Measurements from ENCODE around the gene PDS5B.
A peak's percentile ranks its signal among the peaks of the same experiment; 100 is the strongest.

Gene PDS5B

DNA sequence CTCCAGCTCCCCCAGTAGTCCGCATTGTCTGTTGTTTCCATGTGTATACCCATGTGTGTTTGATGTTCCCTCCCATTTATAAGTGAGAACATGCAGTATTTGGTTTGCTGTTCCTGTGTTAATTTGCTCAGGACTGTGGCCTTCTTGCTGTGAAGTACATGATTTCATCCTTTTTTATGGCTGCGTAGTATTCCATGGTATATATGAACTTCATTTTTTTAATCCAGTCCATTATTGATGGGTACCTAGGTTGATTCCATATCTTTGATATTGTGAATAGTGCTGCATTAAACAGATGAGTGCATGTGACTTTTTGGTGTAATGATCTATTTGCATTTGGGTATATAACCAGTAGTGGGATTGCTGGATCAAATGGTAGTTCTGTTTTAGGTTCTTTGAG, 175.2 kb downstream of the PDS5B start:
- no peak for DNase-seq (ENCODE audit: low read depth)

DNA sequence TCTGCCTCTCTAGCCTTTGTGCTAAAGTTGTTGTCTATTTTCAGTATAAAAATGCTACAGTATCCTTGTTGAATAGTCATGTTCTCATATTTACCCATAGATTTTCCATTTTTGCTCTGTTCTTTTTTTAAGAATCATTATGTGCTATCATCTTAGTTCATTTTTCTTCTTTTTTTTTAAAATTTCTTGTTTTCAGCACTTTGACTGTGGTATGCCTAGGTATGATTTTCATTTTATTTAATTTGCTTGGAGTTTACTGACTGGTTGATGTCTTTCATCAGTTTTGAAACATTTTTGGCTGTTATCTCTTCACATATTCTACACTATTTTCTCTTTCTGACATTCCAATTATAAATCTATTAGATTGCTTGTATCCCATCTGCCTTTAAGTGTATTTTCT, 192.9 kb downstream of the PDS5B start:
- no peak for TF ChIP-seq CTCF (IDR thresholded peaks at IDR 0.05; ENCODE audit: low read length, missing control alignments)
- DNase-seq (ENCODE audit: low read depth) = no peak
- H3K4me3 ChIP-seq (replicated peaks; ENCODE audit: low read depth, low read length) = no peak overlapping the region

More for the DNA sequence above, 175.2 kb downstream of the PDS5B start:
- no peak overlapping the region for H3K4me3 ChIP-seq (replicated peaks; ENCODE audit: low read depth, low read length)
- no peak for TF ChIP-seq CTCF (IDR thresholded peaks at IDR 0.05; ENCODE audit: low read length, missing control alignments)

DNA sequence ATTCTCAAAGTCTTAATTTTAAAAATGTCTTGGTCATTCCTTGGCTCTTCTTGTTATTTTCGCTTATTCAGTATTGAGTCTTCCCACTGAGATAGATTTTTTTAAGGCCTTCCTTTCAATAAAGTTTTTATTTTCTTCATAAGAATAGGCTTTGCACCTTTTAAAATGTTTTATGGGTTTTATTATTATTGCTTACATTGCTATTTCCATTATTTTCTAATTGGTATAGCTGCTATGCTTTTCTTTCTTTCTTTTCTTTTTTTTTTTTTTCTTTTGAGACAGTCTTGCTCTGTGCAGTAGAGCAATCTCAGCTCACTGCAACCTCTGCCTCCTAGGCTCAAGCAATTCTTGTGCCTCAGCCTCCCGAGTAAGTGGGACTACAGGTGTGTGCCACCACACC, 195.7 kb downstream of the PDS5B start:
- no peak for DNase-seq (ENCODE audit: low read depth)
- TF ChIP-seq CTCF (IDR thresholded peaks at IDR 0.05; ENCODE audit: low read length, missing control alignments) = no peak
- no peak overlapping the region for H3K4me3 ChIP-seq (replicated peaks; ENCODE audit: low read depth, low read length)

DNA sequence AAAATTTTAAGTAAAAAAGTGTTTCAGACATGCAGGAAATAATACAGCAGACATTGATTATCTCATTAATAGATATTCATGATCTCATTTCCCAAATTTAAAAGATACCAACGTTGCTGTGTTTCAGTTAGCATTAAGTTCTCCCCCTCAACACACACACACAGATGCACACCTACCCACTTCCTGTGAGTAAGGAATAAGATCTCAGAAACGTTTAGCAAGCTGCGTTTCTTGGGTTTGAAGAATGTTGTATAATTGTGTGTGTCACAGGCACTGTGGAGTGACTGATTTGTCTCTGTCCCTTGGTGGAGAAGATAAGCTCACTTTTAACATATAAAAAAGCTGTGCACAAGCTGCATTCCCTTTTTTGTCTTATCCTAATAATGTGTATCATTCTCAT, 196.8 kb downstream of the PDS5B start:
- DNase-seq (ENCODE audit: low read depth) = peak; percentile 29
- TF ChIP-seq CTCF (IDR thresholded peaks at IDR 0.05; ENCODE audit: low read length, missing control alignments) = no peak
- no peak overlapping the region for H3K4me3 ChIP-seq (replicated peaks; ENCODE audit: low read depth, low read length)

GRCh38 chr13:32790731-32791130, 204.5 kb downstream of the PDS5B start:
- no peak overlapping the region for H3K4me3 ChIP-seq (replicated peaks; ENCODE audit: low read depth, low read length)
- TF ChIP-seq CTCF (IDR thresholded peaks at IDR 0.05; ENCODE audit: low read length, missing control alignments) = no peak
- no peak for DNase-seq (ENCODE audit: low read depth)

- H3K4me3 ChIP-seq (replicated peaks; ENCODE audit: low read depth, low read length) = no peak overlapping the region
- DNase-seq (ENCODE audit: low read depth) = no peak
- no peak for TF ChIP-seq CTCF (IDR thresholded peaks at IDR 0.05; ENCODE audit: low read length, missing control alignments)
Measured at GRCh38 chr13:32791545-32792172, 205.4 kb downstream of the PDS5B start.

DNA sequence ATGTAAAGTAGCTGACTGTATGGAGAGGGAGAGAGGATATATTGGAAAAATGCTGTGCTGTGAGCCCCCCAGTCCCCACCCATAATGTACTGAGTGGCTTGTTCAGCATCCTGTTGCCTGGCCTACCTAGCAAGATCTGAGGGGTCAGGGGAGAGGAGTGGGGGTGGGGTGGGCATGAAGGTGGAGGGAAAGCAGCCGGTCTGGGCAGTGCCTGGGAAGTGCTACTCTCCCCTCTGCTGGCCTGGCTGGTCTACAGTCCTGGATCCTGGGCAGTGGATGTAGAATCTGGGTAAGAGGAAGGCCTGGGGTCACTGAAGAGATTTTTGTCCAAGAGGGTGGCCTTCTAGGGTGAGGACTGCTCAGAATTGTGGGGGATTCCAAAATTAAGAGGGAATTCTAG, 210.5 kb downstream of the PDS5B start:
- DNase-seq (ENCODE audit: low read depth) = no peak
- no peak for TF ChIP-seq CTCF (IDR thresholded peaks at IDR 0.05; ENCODE audit: low read length, missing control alignments)
- no peak overlapping the region for H3K4me3 ChIP-seq (replicated peaks; ENCODE audit: low read depth, low read length)

Measured in fibroblast of pulmonary artery (primary cell).